ENCODE results near the gene NUP160.

The NUP160 gene

DNA sequence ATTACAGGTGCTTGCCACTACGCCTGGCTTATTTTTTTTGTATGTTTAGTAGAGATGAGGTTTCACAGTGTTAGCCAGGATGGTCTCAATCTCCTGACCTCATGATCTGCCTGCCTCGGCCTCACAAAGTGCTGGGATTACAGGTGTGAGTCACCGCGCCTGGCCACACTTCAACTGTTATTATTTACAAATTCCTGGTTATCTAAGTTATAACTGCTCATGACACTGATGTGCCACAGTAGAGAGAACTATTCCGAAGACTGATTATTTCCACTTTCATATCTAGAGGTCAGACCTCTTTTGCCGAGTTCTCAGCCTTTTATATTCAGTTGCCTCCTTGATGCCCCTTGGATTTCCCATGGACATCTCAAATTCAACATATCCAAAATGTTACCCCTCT is 3.9 kb upstream of the NUP160 start:
- no peak for TF ChIP-seq EZH2 (IDR thresholded peaks at IDR 0.05; ENCODE audit: borderline replicate concordance, low read length)
- TF ChIP-seq, protein P1, sequence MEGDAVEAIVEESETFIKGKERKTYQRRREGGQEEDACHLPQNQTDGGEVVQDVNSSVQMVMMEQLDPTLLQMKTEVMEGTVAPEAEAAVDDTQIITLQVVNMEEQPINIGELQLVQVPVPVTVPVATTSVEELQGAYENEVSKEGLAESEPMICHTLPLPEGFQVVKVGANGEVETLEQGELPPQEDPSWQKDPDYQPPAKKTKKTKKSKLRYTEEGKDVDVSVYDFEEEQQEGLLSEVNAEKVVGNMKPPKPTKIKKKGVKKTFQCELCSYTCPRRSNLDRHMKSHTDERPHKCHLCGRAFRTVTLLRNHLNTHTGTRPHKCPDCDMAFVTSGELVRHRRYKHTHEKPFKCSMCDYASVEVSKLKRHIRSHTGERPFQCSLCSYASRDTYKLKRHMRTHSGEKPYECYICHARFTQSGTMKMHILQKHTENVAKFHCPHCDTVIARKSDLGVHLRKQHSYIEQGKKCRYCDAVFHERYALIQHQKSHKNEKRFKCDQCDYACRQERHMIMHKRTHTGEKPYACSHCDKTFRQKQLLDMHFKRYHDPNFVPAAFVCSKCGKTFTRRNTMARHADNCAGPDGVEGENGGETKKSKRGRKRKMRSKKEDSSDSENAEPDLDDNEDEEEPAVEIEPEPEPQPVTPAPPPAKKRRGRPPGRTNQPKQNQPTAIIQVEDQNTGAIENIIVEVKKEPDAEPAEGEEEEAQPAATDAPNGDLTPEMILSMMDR (IDR thresholded peaks at IDR 0.05; ENCODE audit: low read length) = no peak
- Histone ChIP-seq H3K4me3 (ENCODE audit: low read depth, low read length, poor library complexity, severe bottlenecking) (no peak overlapping the region), H2AFZ (ENCODE audit: low read length) (no peak overlapping the region), H3K9me3 (ENCODE audit: low read length) (no peaks in the 10 kb centered on the region), H3K36me3 (ENCODE audit: insufficient read depth, low read length) (no peaks in the 10 kb centered on the region), H3F3A (ENCODE audit: insufficient read depth, low read length) (peaks cover 9% of the 10 kb centered on the region), H3K27me3 (ENCODE audit: insufficient read depth, low read length) (no peaks in the 10 kb centered on the region), H3K9ac (ENCODE audit: low read length) (no peak overlapping the region), H3K4me2 (ENCODE audit: low read length) (no peak overlapping the region), H4K20me1 (ENCODE audit: insufficient read depth, low read length) (no peaks in the 10 kb centered on the region), H3K27ac (ENCODE audit: low read depth, low read length, poor library complexity, severe bottlenecking) (no peak overlapping the region), H3K79me2 (ENCODE audit: insufficient read depth, low read length) (peaks cover 4% of the 10 kb centered on the region), H3K4me1 (ENCODE audit: insufficient read depth, low read length, severe bottlenecking) (peaks cover 78% of the 10 kb centered on the region), H3K9me2 (ENCODE audit: low read depth, low read length) (no peaks in the 10 kb centered on the region)

DNA sequence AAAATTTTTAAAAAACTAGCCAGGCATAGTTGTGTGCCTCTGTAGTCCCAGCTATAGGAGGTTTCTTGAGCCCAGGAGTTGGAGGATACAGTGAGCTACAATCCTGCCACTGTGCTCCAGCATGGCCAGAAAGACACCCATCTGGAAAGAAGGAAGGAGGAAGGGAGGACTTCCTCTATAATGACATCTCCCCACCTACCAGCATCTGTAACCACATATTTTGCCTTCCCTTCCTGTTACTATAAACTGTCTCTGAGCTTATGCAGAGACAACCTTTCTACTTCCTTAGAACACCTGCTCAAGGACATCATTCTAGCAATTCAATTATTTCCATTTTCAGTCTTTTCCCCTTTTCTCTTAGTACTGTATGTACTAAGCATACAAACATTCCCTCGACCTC is 2.2 kb upstream of the NUP160 start:
- no peak for TF ChIP-seq EZH2 (IDR thresholded peaks at IDR 0.05; ENCODE audit: borderline replicate concordance, low read length)
- TF ChIP-seq, protein P1 (IDR thresholded peaks at IDR 0.05; ENCODE audit: low read length) = no peak
- H3K9me3 ChIP-seq (ENCODE audit: low read length) = no peaks in the 10 kb centered on the region
- peak overlapping the region; percentile 13; the same call in 1 of the 2 replicates for H3K4me2 ChIP-seq (ENCODE audit: low read length)
- H3K9ac ChIP-seq (ENCODE audit: low read length) = no peak overlapping the region
- H3K27ac ChIP-seq (ENCODE audit: low read depth, low read length, poor library complexity, severe bottlenecking) = peak overlapping the region; percentile 81
- H3K4me1 ChIP-seq (ENCODE audit: insufficient read depth, low read length, severe bottlenecking) = peaks cover 69% of the 10 kb centered on the region
- no peaks in the 10 kb centered on the region for H3K9me2 ChIP-seq (ENCODE audit: low read depth, low read length)
- H3K27me3 ChIP-seq (ENCODE audit: insufficient read depth, low read length) = no peaks in the 10 kb centered on the region
- H2AFZ ChIP-seq (ENCODE audit: low read length) = no peak overlapping the region
- peaks cover 19% of the 10 kb centered on the region for H3K79me2 ChIP-seq (ENCODE audit: insufficient read depth, low read length)
- H3F3A ChIP-seq (ENCODE audit: insufficient read depth, low read length) = peaks cover 6% of the 10 kb centered on the region
- no peaks in the 10 kb centered on the region for H4K20me1 ChIP-seq (ENCODE audit: insufficient read depth, low read length)
- H3K36me3 ChIP-seq (ENCODE audit: insufficient read depth, low read length) = peaks cover 16% of the 10 kb centered on the region
- H3K4me3 ChIP-seq (ENCODE audit: low read depth, low read length, poor library complexity, severe bottlenecking) = no peak overlapping the region

DNA sequence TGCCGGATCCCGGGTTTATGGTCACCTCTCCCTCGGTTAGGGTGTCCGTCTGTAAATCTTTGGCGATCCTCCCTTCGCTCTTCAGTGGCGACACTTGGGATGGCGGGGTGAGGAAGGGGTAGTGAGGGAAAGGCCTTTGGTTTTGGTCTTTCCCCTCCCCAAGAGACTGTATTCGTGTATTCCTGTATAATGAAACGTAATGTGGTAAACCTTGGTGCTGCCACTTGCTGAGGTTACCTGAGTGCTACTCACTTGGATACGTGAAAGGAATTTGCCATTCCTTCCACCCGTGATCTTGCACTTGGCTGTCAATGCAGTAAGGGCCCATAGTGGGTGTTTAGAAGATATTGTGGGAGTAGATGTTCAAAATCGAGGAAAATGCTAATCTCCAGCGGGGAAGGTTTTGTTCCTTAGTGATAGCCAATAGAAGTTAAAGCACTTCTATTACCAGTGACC is 578 bp upstream of the NUP160 start:
- Histone ChIP-seq H3K27me3 (ENCODE audit: insufficient read depth, low read length) (no peaks in the 10 kb centered on the region), H3K4me1 (ENCODE audit: insufficient read depth, low read length, severe bottlenecking) (peaks cover 55% of the 10 kb centered on the region), H3K79me2 (ENCODE audit: insufficient read depth, low read length) (peaks cover 27% of the 10 kb centered on the region), H3K36me3 (ENCODE audit: insufficient read depth, low read length) (peaks cover 30% of the 10 kb centered on the region), H3K4me3 (ENCODE audit: low read depth, low read length, poor library complexity, severe bottlenecking) (peak overlapping the region; percentile 88), H3K27ac (ENCODE audit: low read depth, low read length, poor library complexity, severe bottlenecking) (peak overlapping the region; percentile 64), H4K20me1 (ENCODE audit: insufficient read depth, low read length) (no peaks in the 10 kb centered on the region), H3F3A (ENCODE audit: insufficient read depth, low read length) (peaks cover 6% of the 10 kb centered on the region), H3K9me3 (ENCODE audit: low read length) (no peaks in the 10 kb centered on the region), H3K9ac (ENCODE audit: low read length) (peak overlapping the region; percentile 94), H3K9me2 (ENCODE audit: low read depth, low read length) (no peaks in the 10 kb centered on the region), H3K4me2 (ENCODE audit: low read length) (peak overlapping the region; percentile 84), H2AFZ (ENCODE audit: low read length) (no peak overlapping the region)
- TF ChIP-seq, protein P1 (IDR thresholded peaks at IDR 0.05; ENCODE audit: low read length) = no peak
- no peak for TF ChIP-seq EZH2 (IDR thresholded peaks at IDR 0.05; ENCODE audit: borderline replicate concordance, low read length)

Data from OCI-LY1 (cell line).